ENCODE data around the gene CEP152.

DNA sequence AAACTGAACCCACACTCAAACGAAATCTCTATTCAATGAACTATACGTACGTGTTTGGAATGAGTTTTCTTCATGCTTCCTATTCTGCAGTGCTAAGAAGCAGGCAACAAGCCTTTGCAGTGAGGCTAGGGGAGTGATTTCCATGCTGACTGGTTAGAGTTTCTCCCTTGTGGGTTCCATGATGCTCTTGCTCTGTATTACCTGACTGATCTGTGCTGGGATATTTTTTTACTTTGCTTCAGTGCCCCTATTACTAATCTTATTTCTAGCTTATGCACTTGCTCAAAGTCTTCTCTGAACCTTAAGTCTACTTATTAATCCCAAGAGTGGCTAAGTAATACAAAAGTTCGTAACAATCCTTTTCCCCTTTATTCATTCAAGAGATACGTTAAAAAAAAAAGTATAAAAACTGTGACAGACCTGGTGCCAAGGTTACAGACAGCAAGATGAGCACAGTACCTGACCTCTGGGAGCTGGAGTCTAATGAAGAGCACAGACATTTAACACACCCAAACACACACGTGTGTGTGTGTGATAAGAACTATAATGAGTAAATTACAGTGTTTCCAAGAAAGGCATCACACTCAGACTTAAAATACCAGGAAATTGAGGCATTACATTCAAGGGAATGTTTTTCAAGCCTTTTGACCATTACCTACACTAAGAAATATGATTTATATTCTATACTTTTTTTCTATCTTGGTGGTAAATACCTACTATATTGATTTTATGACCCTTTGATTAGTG, 114.9 kb downstream of the CEP152 start:
- TF ChIP-seq HDAC1 (CRISPR knock-in tag; IDR thresholded peaks at IDR 0.05) (no peak), NFATC3 (CRISPR knock-in tag; IDR thresholded peaks at IDR 0.05) (no peak), FLYWCH1 (CRISPR knock-in tag; IDR thresholded peaks at IDR 0.05) (no peak), ATF6 (CRISPR knock-in tag; conservative IDR thresholded peaks at IDR 0.05) (no peak), EZH2 (conservative IDR thresholded peaks at IDR 0.05; ENCODE audit: low read depth, low read length) (no peak), MEIS2 (CRISPR knock-in tag; IDR thresholded peaks at IDR 0.05) (no peak), ZNF644 (CRISPR knock-in tag; IDR thresholded peaks at IDR 0.05; ENCODE audit: low read depth) (no peak), ZSCAN20 (CRISPR knock-in tag; IDR thresholded peaks at IDR 0.05; ENCODE audit: borderline replicate concordance) (no peak), KLF13 (CRISPR knock-in tag; IDR thresholded peaks at IDR 0.05) (no peak)
- TF ChIP-seq, protein P1, sequence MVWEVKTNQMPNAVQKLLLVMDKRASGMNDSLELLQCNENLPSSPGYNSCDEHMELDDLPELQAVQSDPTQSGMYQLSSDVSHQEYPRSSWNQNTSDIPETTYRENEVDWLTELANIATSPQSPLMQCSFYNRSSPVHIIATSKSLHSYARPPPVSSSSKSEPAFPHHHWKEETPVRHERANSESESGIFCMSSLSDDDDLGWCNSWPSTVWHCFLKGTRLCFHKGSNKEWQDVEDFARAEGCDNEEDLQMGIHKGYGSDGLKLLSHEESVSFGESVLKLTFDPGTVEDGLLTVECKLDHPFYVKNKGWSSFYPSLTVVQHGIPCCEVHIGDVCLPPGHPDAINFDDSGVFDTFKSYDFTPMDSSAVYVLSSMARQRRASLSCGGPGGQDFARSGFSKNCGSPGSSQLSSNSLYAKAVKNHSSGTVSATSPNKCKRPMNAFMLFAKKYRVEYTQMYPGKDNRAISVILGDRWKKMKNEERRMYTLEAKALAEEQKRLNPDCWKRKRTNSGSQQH (CRISPR knock-in tag; IDR thresholded peaks at IDR 0.05; ENCODE audit: low read depth) = no peak
